Neuronal stem cell (in vitro differentiated cells): ENCODE results near the gene IRF8.
"Not testable (repeated sequence)": the region's sequence is repeated elsewhere in the genome, so short reads cannot be mapped to it uniquely, and the experiment has no call there.

Experiments
- DNase-seq: peaks from one replicate; pipeline ENCODE4 v3.0.0-alpha.2; 2013; ENCODE audit warnings: low spot score
- H2AFZ ChIP-seq: one replicate; pipeline ENCODE4 v1.6.1; 2013; ENCODE audit warnings: mild to moderate bottlenecking, low read length, inconsistent platforms
- H2AK5ac ChIP-seq: 2 replicates; pipeline ENCODE4 v1.6.1; 2013; ENCODE audit warnings: low read depth, mild to moderate bottlenecking, inconsistent platforms, low read length, moderate library complexity, mixed read lengths
- H2BK120ac ChIP-seq: 2 replicates; pipeline ENCODE4 v1.6.1; 2013; ENCODE audit warnings: low read depth, mild to moderate bottlenecking, inconsistent platforms, low read length, moderate library complexity, mixed read lengths
- H2BK12ac ChIP-seq: one replicate; pipeline ENCODE4 v1.6.1; 2013; ENCODE audit warnings: low read length, inconsistent platforms
- H2BK15ac ChIP-seq: 2 replicates; pipeline ENCODE4 v1.6.1; 2013; ENCODE audit warnings: mild to moderate bottlenecking, low read length, inconsistent platforms, mixed read lengths
- H2BK5ac ChIP-seq: one replicate; pipeline ENCODE4 v1.6.1; 2013; ENCODE audit warnings: inconsistent platforms, mild to moderate bottlenecking, low read length, moderate library complexity
- H3K14ac ChIP-seq: one replicate; pipeline ENCODE4 v1.6.1; 2013; ENCODE audit warnings: low read length, inconsistent platforms
- H3K18ac ChIP-seq: 2 replicates; pipeline ENCODE4 v1.6.1; 2013; ENCODE audit warnings: low read length, inconsistent platforms
- H3K23ac ChIP-seq: 2 replicates; pipeline ENCODE4 v1.6.1; 2013; ENCODE audit warnings: low read depth, mild to moderate bottlenecking, mixed read lengths, low read length, inconsistent platforms; ENCODE audit not compliant: poor library complexity
- H3K27ac ChIP-seq: replicated peaks from 3 replicates; pipeline ENCODE4 v1.5.1; 2013; ENCODE audit warnings: low read length, inconsistent platforms
- H3K27me3 ChIP-seq, 3 experiments: 2 replicates each; pipeline ENCODE4 v1.6.1; 2013; ENCODE audit warnings: low read length in 3 of 3, mild to moderate bottlenecking in 2 of 3, inconsistent platforms in 1 of 3, low read depth in 1 of 3, mixed read lengths in 1 of 3, moderate library complexity in 1 of 3; ENCODE audit not compliant: control insufficient read depth in 3 of 3, insufficient read depth in 3 of 3
- H3K36me3 ChIP-seq, 2 donors: replicated peaks in 1 of 2; 2 replicates each; pipeline ENCODE4 v1.6.1; 2013; ENCODE audit warnings: low read length in 2 of 2; ENCODE audit not compliant: control insufficient read depth in 2 of 2, insufficient read depth in 2 of 2
- H3K4ac ChIP-seq: 2 replicates; pipeline ENCODE4 v1.6.1; 2013; ENCODE audit warnings: inconsistent platforms, mild to moderate bottlenecking, low read length, moderate library complexity
- H3K4me1 ChIP-seq, 2 donors: 1 replicate in 1 of 2; 2 replicates in 1 of 2; pipeline ENCODE4 v1.6.1; 2013; ENCODE audit warnings: low read length in 2 of 2, low read depth in 1 of 2; ENCODE audit not compliant: control insufficient read depth in 2 of 2, insufficient read depth in 1 of 2
- H3K4me2 ChIP-seq: one replicate; pipeline ENCODE4 v1.6.1; 2013; ENCODE audit warnings: mild to moderate bottlenecking, low read length, inconsistent platforms; ENCODE audit not compliant: insufficient read depth, poor library complexity, severe bottlenecking
- H3K4me3 ChIP-seq, 2 donors: 2 replicates each; pipeline ENCODE4 v1.5.1; 2013; ENCODE audit warnings: low read length in 2 of 2, mild to moderate bottlenecking in 2 of 2, inconsistent platforms in 1 of 2, moderate library complexity in 1 of 2
- H3K79me1 ChIP-seq: one replicate; pipeline ENCODE4 v1.6.1; 2013; ENCODE audit warnings: low read depth, mild to moderate bottlenecking, inconsistent platforms, low read length, moderate library complexity
- H3K9ac ChIP-seq: one replicate; pipeline ENCODE4 v1.6.1; 2013; ENCODE audit warnings: mild to moderate bottlenecking, low read depth, low read length, inconsistent platforms; ENCODE audit not compliant: poor library complexity
- H3K9me3 ChIP-seq, 2 donors: replicated peaks in 1 of 2; 2 replicates each; pipeline versions ENCODE3 to v1.6.1; 2013; ENCODE audit warnings: low read length in 2 of 2, mild to moderate bottlenecking in 2 of 2, inconsistent platforms in 1 of 2, low read depth in 1 of 2, mixed read lengths in 1 of 2, moderate library complexity in 1 of 2; ENCODE audit not compliant: control insufficient read depth in 2 of 2, insufficient read depth in 1 of 2
- H4K8ac ChIP-seq: one replicate; pipeline ENCODE4 v1.6.1; 2013; ENCODE audit warnings: low read depth, mild to moderate bottlenecking, inconsistent platforms, low read length, moderate library complexity
- H4K91ac ChIP-seq: one replicate; pipeline ENCODE4 v1.6.1; 2013; ENCODE audit warnings: low read length, low read depth, mild to moderate bottlenecking, inconsistent platforms; ENCODE audit not compliant: poor library complexity
- WGBS, 2 donors: extraction: QIAGEN DNeasy Blood & Tissue Kit; methylation state at CpG; one replicate each; pipeline ENCODE4 v1.1.7; 2013; ENCODE audit warnings: missing lambda C conversion rate in 2 of 2, mixed read lengths in 1 of 2; ENCODE audit not compliant: insufficient read length in 2 of 2, insufficient replicate concordance in 1 of 2; ENCODE audit errors: extremely low coverage in 2 of 2; 5-methylcytosine and 5-hydroxymethylcytosine counted together

IRF8 gene

GRCh38 chr16:85905110-85906095, 6.4 kb downstream of the IRF8 start:
- Histone ChIP-seq H3K14ac (peak overlapping the region; percentile 60), H2BK12ac (no peak overlapping the region), H2AK5ac (no peak overlapping the region), H2BK5ac (no peak overlapping the region), H3K4me1 (peaks cover 0 to 11% of the 10 kb centered on the region in 2 donors), H3K9ac (no peak overlapping the region), H3K27me3 (peaks cover 0 to 65% (median 0%) of the 10 kb centered on the region in 3 experiments), H4K8ac (no peak overlapping the region), H3K23ac (no peak overlapping the region), H3K4ac (no peak overlapping the region), H3K79me1 (no peaks in the 10 kb centered on the region), H3K4me2 (no peak overlapping the region), H3K4me3 (no peak overlapping the region), H3K36me3 (no peaks in the 10 kb centered on the region), H3K27ac (no peak overlapping the region), H4K91ac (no peak overlapping the region), H3K18ac (no peak overlapping the region), H2BK15ac (no peak overlapping the region), H2BK120ac (no peak overlapping the region), H3K9me3 (no peaks in the 10 kb centered on the region), H2AFZ (no peak overlapping the region)
- no peak for DNase-seq
- no CpG with 5 or more reads among the region's 20 CpGs for WGBS, 2 donors

- Histone ChIP-seq H3K18ac (no peak overlapping the region), H2AK5ac (no peak overlapping the region), H3K9ac (no peak overlapping the region), H3K79me1 (no peaks in the 10 kb centered on the region), H2BK5ac (no peak overlapping the region), H3K27me3 (peaks cover 0 to 64% (median 0%) of the 10 kb centered on the region in 3 experiments), H2AFZ (no peak overlapping the region), H2BK120ac (no peak overlapping the region), H3K27ac (no peak overlapping the region), H3K9me3 (no peaks in the 10 kb centered on the region), H3K4me1 (peaks cover 0 to 11% of the 10 kb centered on the region in 2 donors), H3K14ac (no peak overlapping the region), H3K4me2 (no peak overlapping the region), H4K8ac (no peak overlapping the region), H2BK12ac (no peak overlapping the region), H3K4ac (no peak overlapping the region), H4K91ac (no peak overlapping the region), H3K23ac (no peak overlapping the region), H2BK15ac (no peak overlapping the region), H3K4me3 (peak overlapping the region in 1 of 2 donors; percentile 22), H3K36me3 (no peaks in the 10 kb centered on the region)
- no peak for DNase-seq
- no CpG with 5 or more reads among the region's 13 CpGs for WGBS, 2 donors
These were observed 7.4 kb downstream of the IRF8 start for GRCh38 chr16:85906349-85906748.

- WGBS, 2 donors: no CpG with 5 or more reads among the region's 9 CpGs
- H3K27ac ChIP-seq, H3K79me1 ChIP-seq, H3K4me3 ChIP-seq, H3K4me2 ChIP-seq, H4K8ac ChIP-seq, H3K14ac ChIP-seq, H2AFZ ChIP-seq, H3K4me1 ChIP-seq, H2BK120ac ChIP-seq, H3K4ac ChIP-seq, H3K18ac ChIP-seq, H2BK5ac ChIP-seq, H2BK12ac ChIP-seq, DNase-seq, H2AK5ac ChIP-seq, H3K23ac ChIP-seq, H2BK15ac ChIP-seq, H3K36me3 ChIP-seq, H4K91ac ChIP-seq, H3K9me3 ChIP-seq, H3K9ac ChIP-seq: not testable (repeated sequence)
- peaks cover 0 to 64% (median 0%) of the 10 kb centered on the region in 3 experiments for H3K27me3 ChIP-seq
These were observed 8.3 kb downstream of the IRF8 start for GRCh38 chr16:85907231-85907630.

- Histone ChIP-seq H3K36me3 (no peaks in the 10 kb centered on the region), H2BK15ac (no peak overlapping the region), H2AK5ac (no peak overlapping the region), H4K8ac (no peak overlapping the region), H3K79me1 (no peaks in the 10 kb centered on the region), H2BK12ac (no peak overlapping the region), H3K27me3 (peaks cover 0 to 65% (median 0%) of the 10 kb centered on the region in 3 experiments), H3K18ac (no peak overlapping the region), H3K23ac (no peak overlapping the region), H3K4me3 (no peak overlapping the region), H3K27ac (no peak overlapping the region), H2BK120ac (no peak overlapping the region), H2BK5ac (no peak overlapping the region), H3K4ac (no peak overlapping the region), H3K9ac (no peak overlapping the region), H3K9me3 (no peaks in the 10 kb centered on the region), H4K91ac (no peak overlapping the region), H3K14ac (no peak overlapping the region), H3K4me1 (peaks cover 0 to 13% of the 10 kb centered on the region in 2 donors), H3K4me2 (no peak overlapping the region), H2AFZ (no peak overlapping the region)
- DNase-seq: no peak
- no CpG with 5 or more reads among the region's 3 CpGs for WGBS, 2 donors
These were observed 9.5 kb downstream of the IRF8 start for GRCh38 chr16:85908444-85908843.
